Measurements from ENCODE around the gene KCNAB2. TPM values are rescaled to one million over a fixed set of nuclear protein-coding genes. Genes with fewer than 3 reads are reported as not detected.

The KCNAB2 gene
- total RNA-seq (2013) = 60.0 TPM
- 100 to 1,000 TPM in 1 of 3 donors, 10 to 100 TPM in 2; 11.5 to 178 (median 22.7) TPM for polyA plus RNA-seq
- polyA minus RNA-seq = 79.8 and 90.0 TPM in 2 replicates
- total RNA-seq = 25.9 to 438 (median 165) reads per million in 11 experiments

- Mint-ChIP-seq H3K27me3 (ENCODE audit: low read depth in 3 of 3) (no peaks in the 10 kb centered on the region), H3K4me3 (no peak within 1 kb of the TSS), H3K9me3 (no peaks in the 10 kb centered on the region), H3K4me1 (no peaks in the 10 kb centered on the region), H3K36me3 (peaks cover 65 to 92% of the 10 kb centered on the region in 2 donors), H3K27ac (peak within 1 kb of the TSS in 5 of 7 donors; percentile 5 to 70 (median 41))
- H3K36me3 ChIP-seq (replicated peaks in 1 of 2; ENCODE audit: control insufficient read depth in 1 of 2, insufficient read depth in 2 of 2, low read length in 2 of 2) = peaks cover 95 to 99% of the 10 kb centered on the region in 2 donors
- no peak within 1 kb of the TSS for H3K4me2 ChIP-seq (replicated peaks; ENCODE audit: extremely low read depth, low read length, poor library complexity, severe bottlenecking)
- DNase-seq = no peak
- no peaks in the 10 kb centered on the region for H3K27me3 ChIP-seq (ENCODE audit: control insufficient read depth in 2 of 2, insufficient read depth in 2 of 2, low read length in 2 of 2)
- H2AFZ ChIP-seq (ENCODE audit: insufficient read depth, low read depth, low read length, poor library complexity, severe bottlenecking) = no peak within 1 kb of the TSS
- peaks cover 100% of the 10 kb centered on the region for H4K20me1 ChIP-seq (ENCODE audit: insufficient read depth, low read length)
- H3K9me3 ChIP-seq (replicated peaks in 1 of 2; ENCODE audit: control insufficient read depth in 1 of 2, insufficient read depth in 1 of 2, low read length in 2 of 2) = no peaks in the 10 kb centered on the region
- TF ChIP-seq, protein P1, sequence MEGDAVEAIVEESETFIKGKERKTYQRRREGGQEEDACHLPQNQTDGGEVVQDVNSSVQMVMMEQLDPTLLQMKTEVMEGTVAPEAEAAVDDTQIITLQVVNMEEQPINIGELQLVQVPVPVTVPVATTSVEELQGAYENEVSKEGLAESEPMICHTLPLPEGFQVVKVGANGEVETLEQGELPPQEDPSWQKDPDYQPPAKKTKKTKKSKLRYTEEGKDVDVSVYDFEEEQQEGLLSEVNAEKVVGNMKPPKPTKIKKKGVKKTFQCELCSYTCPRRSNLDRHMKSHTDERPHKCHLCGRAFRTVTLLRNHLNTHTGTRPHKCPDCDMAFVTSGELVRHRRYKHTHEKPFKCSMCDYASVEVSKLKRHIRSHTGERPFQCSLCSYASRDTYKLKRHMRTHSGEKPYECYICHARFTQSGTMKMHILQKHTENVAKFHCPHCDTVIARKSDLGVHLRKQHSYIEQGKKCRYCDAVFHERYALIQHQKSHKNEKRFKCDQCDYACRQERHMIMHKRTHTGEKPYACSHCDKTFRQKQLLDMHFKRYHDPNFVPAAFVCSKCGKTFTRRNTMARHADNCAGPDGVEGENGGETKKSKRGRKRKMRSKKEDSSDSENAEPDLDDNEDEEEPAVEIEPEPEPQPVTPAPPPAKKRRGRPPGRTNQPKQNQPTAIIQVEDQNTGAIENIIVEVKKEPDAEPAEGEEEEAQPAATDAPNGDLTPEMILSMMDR (IDR thresholded peaks at IDR 0.05) = no peak
- WGBS (ENCODE audit: insufficient coverage) = 91% methylated on average over 15 of the region's 15 CpGs
- intact Hi-C loops (cut with micrococcal nuclease) = no loop called here
- peaks cover 82% of the 10 kb centered on the region for H3K79me2 ChIP-seq (ENCODE audit: insufficient read depth, low read length)
- H3K4me1 ChIP-seq (ENCODE audit: control insufficient read depth in 1 of 2, insufficient read depth in 2 of 2, low read length in 2 of 2) = no peaks in the 10 kb centered on the region
- peak within 1 kb of the TSS in 1 of 2 donors; percentile 27 for H3K27ac ChIP-seq (ENCODE audit: low read depth in 1 of 2, low read length in 2 of 2)
- no peak within 1 kb of the TSS for H3K9ac ChIP-seq (ENCODE audit: insufficient read depth, low read length, poor library complexity, severe bottlenecking)
- H3K4me3 ChIP-seq (replicated peaks in 1 of 3; ENCODE audit: low read depth in 2 of 3, low read length in 3 of 3) = no peak within 1 kb of the TSS
Observed at GRCh38 chr1:6045561-6045960, at the start of gene KCNAB2. KCNAB2 (plus strand) TSS chr1:6045888; CDS start chr1:6051537, 5,649 bp downstream.

- H3K27me3 ChIP-seq (ENCODE audit: control insufficient read depth in 2 of 2, insufficient read depth in 2 of 2, low read length in 2 of 2) = no peaks in the 10 kb centered on the region
- peaks cover 88% of the 10 kb centered on the region for H4K20me1 ChIP-seq (ENCODE audit: insufficient read depth, low read length)
- TF ChIP-seq, protein P1 (IDR thresholded peaks at IDR 0.05) = no peak
- no peak overlapping the region for H3K27ac ChIP-seq (ENCODE audit: low read depth in 1 of 2, low read length in 2 of 2)
- H3K4me3 ChIP-seq (replicated peaks in 1 of 3; ENCODE audit: low read depth in 2 of 3, low read length in 3 of 3) = no peak overlapping the region
- peaks cover 24 to 28% of the 10 kb centered on the region in 2 donors for H3K4me1 ChIP-seq (ENCODE audit: control insufficient read depth in 1 of 2, insufficient read depth in 2 of 2, low read length in 2 of 2)
- DNase-seq = no peak
- H2AFZ ChIP-seq (ENCODE audit: insufficient read depth, low read depth, low read length, poor library complexity, severe bottlenecking) = no peak overlapping the region
- H3K79me2 ChIP-seq (ENCODE audit: insufficient read depth, low read length) = peaks cover 40% of the 10 kb centered on the region
- WGBS (ENCODE audit: insufficient coverage) = 96% methylated on average over 13 of the region's 16 CpGs
- H3K4me2 ChIP-seq (replicated peaks; ENCODE audit: extremely low read depth, low read length, poor library complexity, severe bottlenecking) = no peak overlapping the region
- Mint-ChIP-seq H3K4me3 (no peak overlapping the region), H3K27ac (peak overlapping the region in 1 of 7 donors; percentile 30), H3K36me3 (peaks cover 13 to 44% of the 10 kb centered on the region in 2 donors), H3K27me3 (ENCODE audit: low read depth in 3 of 3) (peaks cover 1 to 6% (median 1%) of the 10 kb centered on the region in 3 donors), H3K4me1 (peaks cover 26% of the 10 kb centered on the region), H3K9me3 (peaks cover 0 to 2% (median 0%) of the 10 kb centered on the region in 7 donors)
- no peaks in the 10 kb centered on the region for H3K9me3 ChIP-seq (replicated peaks in 1 of 2; ENCODE audit: control insufficient read depth in 1 of 2, insufficient read depth in 1 of 2, low read length in 2 of 2)
- H3K9ac ChIP-seq (ENCODE audit: insufficient read depth, low read length, poor library complexity, severe bottlenecking) = no peak overlapping the region
- intact Hi-C loops (cut with micrococcal nuclease) = loop anchor here in 1 of 2 donors (10.0 kb wide), 1 partner anchor 398 kb away; the partner anchor contains the start of gene ACOT7
- H3K36me3 ChIP-seq (replicated peaks in 1 of 2; ENCODE audit: control insufficient read depth in 1 of 2, insufficient read depth in 2 of 2, low read length in 2 of 2) = peaks cover 14 to 38% of the 10 kb centered on the region in 2 donors
Observed at GRCh38 chr1:5996641-5997270, 48.9 kb upstream of the KCNAB2 start.
